Hepatocyte (in vitro differentiated cells): Measurements from ENCODE around the gene HBD.

Experiments
- EZH2 ChIP-seq: fragments of 200-600 bp; sonication (generic); IDR thresholded peaks from 2 replicates; pipeline ENCODE4 v1.6.1; 2016; ENCODE audit warnings: antibody characterized with exemption, mild to moderate bottlenecking, borderline replicate concordance
- EZH2phosphoT487 ChIP-seq: fragments of 200-600 bp; sonication (generic); IDR thresholded peaks from one replicate; pipeline ENCODE4 v1.6.1; 2018; ENCODE audit warnings: antibody characterized with exemption, mild to moderate bottlenecking, low read depth, moderate library complexity; ENCODE audit not compliant: unreplicated experiment, severe bottlenecking
- TF ChIP-seq, protein P1 (sequence below): fragments of 200-600 bp; sonication (generic); IDR thresholded peaks from 2 replicates; pipeline ENCODE4 v1.5.1; 2016; ENCODE audit warnings: antibody characterized with exemption, mild to moderate bottlenecking; ENCODE audit not compliant: poor library complexity

DNA sequence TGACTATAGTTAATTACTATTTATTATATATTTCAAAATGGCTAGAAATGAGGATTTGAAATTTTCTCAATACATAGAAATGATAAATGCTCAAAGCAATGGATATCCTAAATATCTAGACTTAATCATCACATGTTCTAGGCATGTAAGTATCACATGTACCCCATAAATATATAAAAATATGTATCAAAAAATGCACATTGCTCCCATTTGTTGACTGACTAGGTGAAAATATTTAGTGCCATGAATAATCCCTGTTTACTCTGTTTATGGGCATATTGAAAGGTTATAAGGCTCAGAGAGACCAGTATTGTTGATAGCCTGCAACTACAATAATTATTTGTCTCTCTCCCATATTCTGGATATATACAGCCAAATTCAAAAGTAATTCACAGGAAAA lies 32.3 kb upstream of the HBD start:
- TF ChIP-seq, protein P1, sequence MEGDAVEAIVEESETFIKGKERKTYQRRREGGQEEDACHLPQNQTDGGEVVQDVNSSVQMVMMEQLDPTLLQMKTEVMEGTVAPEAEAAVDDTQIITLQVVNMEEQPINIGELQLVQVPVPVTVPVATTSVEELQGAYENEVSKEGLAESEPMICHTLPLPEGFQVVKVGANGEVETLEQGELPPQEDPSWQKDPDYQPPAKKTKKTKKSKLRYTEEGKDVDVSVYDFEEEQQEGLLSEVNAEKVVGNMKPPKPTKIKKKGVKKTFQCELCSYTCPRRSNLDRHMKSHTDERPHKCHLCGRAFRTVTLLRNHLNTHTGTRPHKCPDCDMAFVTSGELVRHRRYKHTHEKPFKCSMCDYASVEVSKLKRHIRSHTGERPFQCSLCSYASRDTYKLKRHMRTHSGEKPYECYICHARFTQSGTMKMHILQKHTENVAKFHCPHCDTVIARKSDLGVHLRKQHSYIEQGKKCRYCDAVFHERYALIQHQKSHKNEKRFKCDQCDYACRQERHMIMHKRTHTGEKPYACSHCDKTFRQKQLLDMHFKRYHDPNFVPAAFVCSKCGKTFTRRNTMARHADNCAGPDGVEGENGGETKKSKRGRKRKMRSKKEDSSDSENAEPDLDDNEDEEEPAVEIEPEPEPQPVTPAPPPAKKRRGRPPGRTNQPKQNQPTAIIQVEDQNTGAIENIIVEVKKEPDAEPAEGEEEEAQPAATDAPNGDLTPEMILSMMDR = no peak
- no peak for TF ChIP-seq EZH2phosphoT487
- no peak for TF ChIP-seq EZH2
